HUES48 (cell line): ENCODE measurements around the gene TM7SF2.
A peak's percentile ranks its signal among the peaks of the same experiment; 100 is the strongest.

Experiments used
- H3K27ac ChIP-seq: one replicate; pipeline ENCODE4 v1.7.0; 2013; ENCODE audit warnings: low read depth, low read length, inconsistent platforms
- H3K27me3 ChIP-seq: 2 replicates; pipeline ENCODE4 v1.6.1; 2013; ENCODE audit warnings: mild to moderate bottlenecking, low read length; ENCODE audit not compliant: control insufficient read depth, insufficient read depth
- H3K36me3 ChIP-seq: 2 replicates; pipeline ENCODE4 v1.6.1; 2013; ENCODE audit warnings: low read length; ENCODE audit not compliant: control insufficient read depth, insufficient read depth
- H3K4me1 ChIP-seq: 2 replicates; pipeline ENCODE4 v1.6.1; 2013; ENCODE audit warnings: mild to moderate bottlenecking, low read length; ENCODE audit not compliant: control insufficient read depth, insufficient read depth
- H3K4me3 ChIP-seq: 2 replicates; pipeline ENCODE4 v1.5.1; 2013; ENCODE audit warnings: mild to moderate bottlenecking, low read depth, low read length
- H3K9ac ChIP-seq: 2 replicates; pipeline ENCODE4 v1.6.1; 2013; ENCODE audit warnings: mild to moderate bottlenecking, low read depth, low read length, moderate library complexity
- H3K9me3 ChIP-seq: 2 replicates; pipeline ENCODE4 v1.6.1; 2013; ENCODE audit warnings: low read length; ENCODE audit not compliant: control insufficient read depth, insufficient read depth

TM7SF2 gene

GRCh38 chr11:65078151-65078550 is 33.5 kb upstream of the TM7SF2 start:
- Histone ChIP-seq H3K27ac (no peak overlapping the region), H3K9me3 (no peaks in the 10 kb centered on the region), H3K4me1 (peaks cover 5% of the 10 kb centered on the region), H3K27me3 (no peaks in the 10 kb centered on the region), H3K9ac (no peak overlapping the region), H3K4me3 (no peak overlapping the region), H3K36me3 (peaks cover 57% of the 10 kb centered on the region)

- no peak overlapping the region for H3K9ac ChIP-seq
- peaks cover 57% of the 10 kb centered on the region for H3K36me3 ChIP-seq
- H3K27me3 ChIP-seq: no peaks in the 10 kb centered on the region
- H3K4me3 ChIP-seq: no peak overlapping the region
- no peaks in the 10 kb centered on the region for H3K9me3 ChIP-seq
- H3K27ac ChIP-seq: no peak overlapping the region
- peaks cover 6% of the 10 kb centered on the region for H3K4me1 ChIP-seq
These were observed 32.8 kb upstream of the TM7SF2 start for GRCh38 chr11:65078786-65079342.

GRCh38 chr11:65083134-65083833 is 28.4 kb upstream of the TM7SF2 start:
- Histone ChIP-seq H3K27me3 (no peaks in the 10 kb centered on the region), H3K9me3 (no peaks in the 10 kb centered on the region), H3K27ac (peak overlapping the region; percentile 97), H3K4me1 (peaks cover 6% of the 10 kb centered on the region), H3K36me3 (peaks cover 48% of the 10 kb centered on the region), H3K9ac (peak overlapping the region; percentile 95), H3K4me3 (peak overlapping the region; percentile 99)

- H3K36me3 ChIP-seq: peaks cover 48% of the 10 kb centered on the region
- H3K27ac ChIP-seq: peak within 1 kb of the TSS; percentile 97
- H3K4me3 ChIP-seq: peak within 1 kb of the TSS; percentile 99
- peak within 1 kb of the TSS; percentile 95 for H3K9ac ChIP-seq
- H3K9me3 ChIP-seq: no peaks in the 10 kb centered on the region
- H3K4me1 ChIP-seq: peaks cover 6% of the 10 kb centered on the region
- no peaks in the 10 kb centered on the region for H3K27me3 ChIP-seq
These were observed 27.7 kb upstream of the TM7SF2 start, which contains the start of the genes CDCA5 and ZFPL1 for GRCh38 chr11:65083834-65084597. Gene CDCA5 (minus strand): TSS chr11:65084040. CDS start chr11:65083978, 62 bp downstream. Gene ZFPL1 (plus strand): TSS chr11:65084222. CDS start chr11:65084699, 477 bp downstream.

- H3K4me1 ChIP-seq: peaks cover 6% of the 10 kb centered on the region
These were observed 26.9 kb upstream of the TM7SF2 start for GRCh38 chr11:65084598-65085375.

GRCh38 chr11:65085446-65085845 is 26.2 kb upstream of the TM7SF2 start:
- Histone ChIP-seq H3K4me3 (no peak overlapping the region), H3K36me3 (peaks cover 40% of the 10 kb centered on the region), H3K4me1 (peaks cover 6% of the 10 kb centered on the region), H3K27me3 (no peaks in the 10 kb centered on the region), H3K27ac (no peak overlapping the region), H3K9me3 (no peaks in the 10 kb centered on the region), H3K9ac (no peak overlapping the region)

More at GRCh38 chr11:65084598-65085375, 26.9 kb upstream of the TM7SF2 start:
- Histone ChIP-seq H3K27ac (peak overlapping the region; percentile 97), H3K9ac (peak overlapping the region; percentile 79), H3K27me3 (no peaks in the 10 kb centered on the region), H3K4me3 (peak overlapping the region; percentile 99), H3K9me3 (no peaks in the 10 kb centered on the region), H3K36me3 (peaks cover 45% of the 10 kb centered on the region)

GRCh38 chr11:65086809-65087208 is 24.9 kb upstream of the TM7SF2 start:
- Histone ChIP-seq H3K36me3 (peaks cover 28% of the 10 kb centered on the region), H3K27me3 (no peaks in the 10 kb centered on the region), H3K27ac (no peak overlapping the region), H3K9ac (no peak overlapping the region), H3K9me3 (no peaks in the 10 kb centered on the region), H3K4me3 (no peak overlapping the region), H3K4me1 (peaks cover 6% of the 10 kb centered on the region)

GRCh38 chr11:65087216-65087615 is 24.5 kb upstream of the TM7SF2 start:
- no peak overlapping the region for H3K4me3 ChIP-seq
- peaks cover 6% of the 10 kb centered on the region for H3K4me1 ChIP-seq
- no peak overlapping the region for H3K9ac ChIP-seq
- H3K9me3 ChIP-seq: no peaks in the 10 kb centered on the region
- H3K36me3 ChIP-seq: peaks cover 24% of the 10 kb centered on the region
- H3K27me3 ChIP-seq: no peaks in the 10 kb centered on the region
- no peak overlapping the region for H3K27ac ChIP-seq

GRCh38 chr11:65087827-65088226 is 23.8 kb upstream of the TM7SF2 start:
- H3K9ac ChIP-seq: no peak overlapping the region
- peaks cover 23% of the 10 kb centered on the region for H3K36me3 ChIP-seq
- H3K9me3 ChIP-seq: no peaks in the 10 kb centered on the region
- peaks cover 4% of the 10 kb centered on the region for H3K4me1 ChIP-seq
- H3K4me3 ChIP-seq: no peak overlapping the region
- H3K27ac ChIP-seq: no peak overlapping the region
- H3K27me3 ChIP-seq: no peaks in the 10 kb centered on the region

- Histone ChIP-seq H3K27ac (no peak overlapping the region), H3K4me1 (no peaks in the 10 kb centered on the region), H3K27me3 (no peaks in the 10 kb centered on the region), H3K4me3 (no peak overlapping the region), H3K36me3 (peaks cover 23% of the 10 kb centered on the region), H3K9ac (no peak overlapping the region), H3K9me3 (no peaks in the 10 kb centered on the region)
These were observed 22.1 kb upstream of the TM7SF2 start for GRCh38 chr11:65089621-65090020.
